ENCODE results near the gene FLOT2.
"Not testable (repeated sequence)": the region's sequence is repeated elsewhere in the genome, so short reads cannot be mapped to it uniquely, and the experiment has no call there.

FLOT2 gene

DNA sequence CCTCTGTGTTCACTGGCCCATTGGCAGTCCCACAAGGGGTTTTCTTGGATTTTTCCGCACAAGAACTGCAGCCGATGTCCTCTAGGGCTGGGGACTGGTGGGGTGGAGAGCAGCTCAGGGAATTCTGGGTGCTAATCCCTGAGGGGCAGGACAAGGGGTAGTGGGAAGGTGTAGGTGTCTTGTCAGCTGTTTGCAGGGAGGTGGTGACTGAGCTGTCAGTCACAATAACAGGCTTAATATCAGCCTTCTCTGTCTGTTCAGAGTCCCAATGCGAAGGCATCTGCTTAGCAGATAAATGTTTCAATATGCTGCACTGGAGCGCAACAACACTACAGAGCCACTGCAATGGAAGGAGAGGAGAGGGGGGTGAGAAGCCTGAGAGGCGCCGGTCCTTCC is 15.4 kb upstream of the FLOT2 start:
- DNase-seq: no peak

DNA sequence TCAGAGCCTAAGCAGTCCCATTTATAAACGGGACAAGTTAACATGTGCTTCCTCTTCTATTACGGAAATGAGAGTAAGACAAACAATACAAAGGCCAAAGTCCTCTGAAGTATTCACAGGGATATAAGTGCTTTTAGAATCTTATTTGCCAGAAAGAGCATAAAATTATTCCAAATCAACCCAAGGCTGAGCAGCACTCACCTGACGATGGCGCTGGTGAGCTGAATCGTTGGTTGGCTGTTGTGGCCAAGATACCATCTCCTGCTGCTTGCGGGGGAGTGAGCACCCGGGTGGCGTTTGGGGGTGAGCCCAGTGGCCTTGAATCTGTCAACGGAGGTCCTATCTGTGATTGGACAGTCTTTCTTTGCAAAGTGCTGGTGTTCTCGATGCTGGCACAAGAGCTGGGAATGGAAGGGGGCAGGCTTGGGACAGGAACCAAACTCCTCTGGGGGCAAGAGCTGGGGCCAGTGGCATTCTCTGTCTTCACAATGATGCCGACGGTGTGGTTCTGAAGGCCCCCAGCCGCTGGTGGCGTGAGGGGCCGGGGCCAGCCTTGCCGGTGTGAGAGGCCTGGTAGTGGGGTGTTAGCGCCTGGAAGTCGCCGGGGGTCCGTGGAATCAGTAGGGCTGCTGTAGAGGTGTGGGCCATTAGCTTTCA is 14.9 kb upstream of the FLOT2 start:
- DNase-seq: no peak

DNA sequence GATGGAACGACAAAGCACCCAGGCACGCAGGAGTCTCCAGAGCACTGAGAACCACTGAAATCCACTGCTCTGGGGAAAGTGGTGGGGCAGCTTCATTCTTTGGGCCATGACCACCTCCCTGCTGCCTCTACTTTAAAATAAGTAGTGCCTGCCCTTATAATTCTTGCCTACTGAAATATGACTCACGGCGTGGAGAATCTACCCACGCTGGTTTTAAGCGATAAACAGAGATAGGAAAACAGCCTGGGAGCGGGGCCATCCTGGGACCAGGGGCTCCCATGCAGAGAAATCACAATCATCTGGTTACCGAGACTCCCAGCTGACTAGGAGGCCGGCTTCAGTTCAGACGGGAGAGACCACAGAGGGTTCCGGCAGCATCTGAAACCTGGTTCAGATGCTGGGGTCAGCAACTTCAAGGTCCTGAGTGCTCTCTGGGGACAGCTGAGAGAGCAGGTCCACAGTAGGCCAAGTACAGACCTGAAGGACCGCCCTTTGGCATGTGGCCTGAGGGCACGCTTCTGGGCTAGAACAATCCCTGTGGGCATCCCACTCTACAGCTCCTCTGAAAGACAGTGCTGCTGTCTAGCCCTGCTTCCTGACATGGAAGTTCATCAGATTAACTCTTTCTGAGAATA is 14.0 kb upstream of the FLOT2 start:
- DNase-seq: no peak

DNA sequence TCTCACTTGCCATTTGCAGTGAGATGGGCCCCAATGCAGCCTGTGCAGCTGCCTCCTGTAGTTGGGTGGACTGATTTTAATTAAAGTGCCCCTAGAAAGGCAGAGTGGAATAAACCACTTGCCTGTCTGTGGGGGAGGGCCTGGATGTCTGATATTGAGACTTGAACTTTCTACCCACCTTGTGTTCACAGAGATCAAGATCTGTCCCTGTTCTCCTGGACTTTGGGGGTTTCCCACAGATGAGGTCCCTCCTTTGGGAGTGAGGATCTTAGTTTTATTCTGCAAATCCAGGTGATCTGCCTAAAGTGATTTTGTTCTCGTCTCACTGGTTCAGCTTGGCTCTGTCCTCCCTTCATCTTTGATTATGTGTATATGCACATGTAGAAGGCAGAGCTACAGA is 13.0 kb upstream of the FLOT2 start:
- DNase-seq: no peak

DNA sequence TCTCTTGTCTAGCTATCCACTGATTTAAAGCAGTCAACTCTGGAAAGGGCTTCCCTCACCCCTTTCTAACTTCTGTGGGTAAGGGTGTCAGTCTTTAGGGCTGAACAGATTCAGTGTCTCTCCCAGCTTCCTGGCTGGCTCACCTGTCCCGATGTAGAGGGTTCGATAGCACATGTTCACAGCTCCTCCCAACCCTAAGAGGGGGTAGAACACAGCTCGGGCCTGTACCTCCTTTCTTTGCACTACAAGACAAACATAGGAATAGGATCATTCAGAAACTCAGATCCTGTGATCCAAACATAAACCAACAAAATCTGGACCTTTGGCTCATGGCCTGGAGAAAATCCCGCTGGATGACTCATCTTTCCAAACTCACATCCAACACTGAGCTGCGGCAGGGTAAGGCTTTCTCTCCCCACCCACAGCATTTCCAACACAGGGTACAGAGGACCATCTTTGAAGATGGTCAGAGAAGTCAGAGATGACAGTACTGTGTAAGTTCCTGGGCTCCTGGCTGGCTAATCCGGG is 11.2 kb upstream of the FLOT2 start:
- no peak for DNase-seq

DNA sequence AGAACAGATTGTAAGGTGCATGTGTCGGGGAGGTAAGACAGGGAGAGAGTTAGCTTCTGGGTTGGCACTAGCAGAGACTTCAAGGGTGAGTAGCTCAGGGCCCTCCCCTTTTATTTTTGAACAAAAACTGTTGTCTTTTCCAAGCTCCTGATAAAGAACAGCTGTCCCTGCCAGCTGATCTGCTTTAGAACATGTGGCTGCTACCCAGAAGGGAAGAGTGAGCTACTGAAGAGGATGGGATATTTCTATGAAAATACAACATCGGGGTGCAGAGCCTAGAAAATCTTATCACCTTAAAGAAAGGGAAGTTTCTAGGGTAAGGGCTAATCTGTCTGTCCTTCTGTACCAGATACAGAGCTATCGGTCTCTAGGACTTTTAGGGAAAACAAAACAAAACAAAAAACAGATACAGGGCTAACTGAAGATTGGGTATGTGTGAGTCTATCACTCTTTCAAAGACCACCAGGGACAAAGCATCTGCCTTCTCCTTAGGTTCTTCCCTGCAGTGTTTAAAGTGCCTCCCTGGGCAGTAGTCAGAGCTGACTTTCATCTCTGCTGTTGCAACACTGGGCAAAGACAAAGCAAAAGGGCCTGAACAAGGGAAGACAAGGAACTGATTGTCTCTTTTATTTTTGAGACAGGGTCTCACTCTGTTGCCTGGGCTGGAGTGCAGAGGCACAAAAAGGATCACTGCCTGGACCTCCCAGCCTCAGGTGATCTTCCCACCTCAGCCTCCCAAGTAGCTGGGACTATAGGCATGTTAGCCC is 10.4 kb upstream of the FLOT2 start:
- DNase-seq: no peak

DNA sequence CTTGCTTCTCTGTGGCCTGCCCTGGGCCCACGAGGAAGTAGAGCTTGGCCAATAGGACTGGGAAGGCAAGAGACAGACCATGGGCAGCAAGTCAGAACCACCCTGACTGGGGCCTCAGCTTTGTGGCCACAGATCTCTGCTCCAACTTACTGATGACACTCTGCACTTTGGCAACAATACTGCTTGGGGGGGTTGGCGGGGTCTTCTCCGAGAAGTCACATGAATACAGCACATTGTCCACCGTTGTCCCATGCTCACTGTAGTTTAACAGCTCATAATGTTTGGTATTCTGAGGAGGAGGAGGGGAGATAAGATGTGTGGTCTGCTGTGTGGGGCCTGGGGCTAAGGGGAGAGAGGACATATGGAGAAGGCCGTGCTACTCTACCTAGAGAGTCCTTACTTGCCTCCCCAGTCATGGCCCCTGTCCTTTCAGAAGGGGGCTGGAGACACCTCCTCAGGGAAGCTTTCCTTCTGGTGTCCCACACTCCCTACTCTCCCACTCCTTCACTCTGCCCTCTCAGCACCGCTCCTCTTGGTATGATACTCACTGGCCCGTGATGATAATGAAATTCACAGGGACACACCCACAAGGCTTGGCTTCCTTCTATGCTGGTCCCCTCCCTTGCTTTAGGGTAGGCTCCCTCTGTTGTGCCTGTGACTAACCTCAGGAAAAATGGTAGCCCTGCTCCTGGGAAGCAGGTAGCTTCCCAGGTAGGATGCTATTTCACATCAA is 9.3 kb upstream of the FLOT2 start:
- no peak for DNase-seq

GRCh38 chr17:28906276-28906675 is 8.7 kb upstream of the FLOT2 start:
- DNase-seq: no peak

- no peak for DNase-seq
Observed at GRCh38 chr17:28904800-28905199, 7.3 kb upstream of the FLOT2 start.

DNA sequence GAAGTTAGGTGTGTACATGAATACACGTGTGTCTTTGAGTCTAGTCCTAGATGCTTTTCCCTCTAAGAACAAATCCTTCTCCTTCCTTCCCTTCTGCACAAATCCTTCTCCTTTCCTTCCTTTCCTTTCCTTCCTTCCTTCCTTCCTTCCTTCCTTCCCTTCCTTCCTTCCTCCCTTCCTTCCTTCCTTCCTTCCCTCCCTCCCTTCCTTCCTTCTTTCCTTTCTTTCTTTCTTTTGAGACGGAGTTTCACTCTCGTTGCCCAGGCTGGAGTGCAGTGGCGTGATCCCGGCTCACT is 6.0 kb upstream of the FLOT2 start:
- not testable (repeated sequence) for DNase-seq

- DNase-seq: peak; percentile 68 to 90
Observed at GRCh38 chr17:28902819-28903545, 5.4 kb upstream of the FLOT2 start, which contains the start of gene DHRS13. Gene DHRS13, minus strand, starts transcription at chr17:28903079. Its CDS starts 135 bp downstream, at chr17:28902944.

- no peak for DNase-seq
Observed at GRCh38 chr17:28901866-28902818, 4.6 kb upstream of the FLOT2 start.

GRCh38 chr17:28900986-28901726 is 3.6 kb upstream of the FLOT2 start:
- no peak for DNase-seq

GRCh38 chr17:28899212-28899815 is 1.8 kb upstream of the FLOT2 start:
- DNase-seq: no peak

- DNase-seq: no peak
Observed at GRCh38 chr17:28898527-28898955, 1.0 kb upstream of the FLOT2 start.

DNA sequence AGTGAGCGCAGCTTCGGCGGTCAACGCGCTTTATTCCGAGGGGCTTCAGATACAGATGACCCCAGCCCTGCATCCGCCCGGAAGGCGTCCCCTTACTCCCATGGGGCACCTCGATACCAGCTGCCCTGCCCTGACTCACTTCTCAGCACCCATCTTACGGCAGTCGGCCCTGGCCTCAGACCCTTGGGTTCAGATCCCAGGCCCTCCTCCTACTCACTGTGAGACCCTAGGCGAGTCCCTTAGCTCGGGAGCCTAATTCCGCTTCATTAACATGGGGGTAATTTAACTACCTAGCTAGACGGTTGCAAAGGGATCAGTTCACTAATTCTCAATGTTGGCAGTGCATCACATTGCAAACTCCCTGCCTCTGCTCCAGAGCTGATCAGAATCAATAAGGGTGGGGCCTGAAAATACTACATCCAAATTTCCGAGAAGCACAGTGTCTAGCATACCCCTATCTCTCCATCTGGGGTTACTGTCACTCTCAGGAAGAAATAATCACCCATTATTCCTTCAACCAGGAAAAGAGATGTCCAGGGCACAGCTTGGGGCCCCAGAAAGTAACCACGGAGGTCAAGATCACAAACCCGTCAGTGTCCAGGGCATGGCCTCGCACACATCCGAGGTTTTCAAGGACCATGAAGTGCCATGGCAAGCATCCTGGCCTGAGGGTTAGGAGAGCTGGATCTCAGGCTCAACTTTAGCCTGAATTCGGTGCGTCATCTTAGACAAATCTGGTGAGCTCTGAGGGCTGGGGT is 415 bp upstream of the FLOT2 start:
- DNase-seq: no peak

DNA sequence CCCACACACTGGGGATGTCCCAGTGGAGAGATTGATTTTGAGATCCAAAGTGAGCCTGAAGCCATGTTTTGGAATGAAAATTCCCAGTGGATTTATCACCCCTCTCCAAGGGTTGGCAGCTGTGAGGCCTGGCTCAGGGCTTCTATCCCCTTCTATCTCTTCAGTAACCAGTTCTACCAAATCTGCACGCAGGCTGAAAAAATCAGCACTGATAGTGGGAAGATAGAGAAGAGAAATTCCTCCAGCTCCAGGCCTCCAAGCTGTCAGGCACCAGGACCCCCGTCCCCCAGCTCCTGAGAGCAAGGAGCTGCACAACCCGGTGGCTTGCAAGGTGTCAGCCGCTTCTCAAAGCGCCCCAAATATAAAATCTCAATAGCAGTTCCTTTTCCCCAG is 1.0 kb downstream of the FLOT2 start:
- DNase-seq: no peak

- DNase-seq: peak in 1 of 2 donors; percentile 12
Observed at GRCh38 chr17:28895794-28896447, 1.6 kb downstream of the FLOT2 start.
